HepG2 (cell line): Measurements from ENCODE around the gene CTIF. TPM values are rescaled to one million over a fixed set of nuclear protein-coding genes. Genes with fewer than 3 reads are reported as not detected.
A peak's percentile ranks its signal among the peaks of the same experiment; 100 is the strongest.

Experiments
- BRCA1 ChIP-seq: sonication (generic); formaldehyde crosslinking; IDR thresholded peaks from 2 replicates; pipeline ENCODE4 v1.4.0; 2020; ENCODE audit warnings: missing genetic modification reagents
- CHD4 ChIP-seq: fragments of 200-600 bp; sonication (generic); IDR thresholded peaks from 2 replicates; pipeline ENCODE4 v1.7.0; 2017; ENCODE audit warnings: mild to moderate bottlenecking, low read length, borderline replicate concordance
- ELF4 ChIP-seq: sonication (generic); formaldehyde crosslinking; IDR thresholded peaks from 2 replicates; pipeline ENCODE4 v1.5.0; 2020; ENCODE audit warnings: missing genetic modification reagents, mild to moderate bottlenecking, moderate library complexity, borderline replicate concordance
- FOSL1 ChIP-seq: sonication (generic); formaldehyde crosslinking; IDR thresholded peaks from 2 replicates; pipeline ENCODE4 v1.9.0; 2021; ENCODE audit warnings: missing genetic modification reagents, borderline replicate concordance
- GMEB1 ChIP-seq: sonication (generic); formaldehyde crosslinking; IDR thresholded peaks from 2 replicates; pipeline ENCODE4 v1.5.1; 2020; ENCODE audit warnings: missing genetic modification reagents, mild to moderate bottlenecking, borderline replicate concordance
- HNRNPUL1 ChIP-seq: fragments of 200-400 bp; formaldehyde crosslinking; IDR thresholded peaks from 2 replicates; pipeline ENCODE4 v1.6.1; 2017; ENCODE audit warnings: low read depth, mild to moderate bottlenecking, low read length, moderate library complexity
- HOXA3 ChIP-seq: sonication (generic); formaldehyde crosslinking; IDR thresholded peaks from 2 replicates; pipeline ENCODE4 v1.5.0; 2020; ENCODE audit warnings: missing genetic modification reagents
- HOXA5 ChIP-seq: sonication (generic); formaldehyde crosslinking; IDR thresholded peaks from 2 replicates; pipeline ENCODE4 v1.4.0; 2020; ENCODE audit warnings: missing genetic modification reagents
- NFKB2 ChIP-seq: sonication (generic); formaldehyde crosslinking; IDR thresholded peaks from 2 replicates; pipeline ENCODE4 v1.4.0; 2020; ENCODE audit warnings: missing genetic modification reagents, borderline replicate concordance
- POGZ ChIP-seq: sonication (generic); formaldehyde crosslinking; IDR thresholded peaks from 2 replicates; pipeline ENCODE4 v1.4.0; 2020; ENCODE audit warnings: mild to moderate bottlenecking, missing genetic modification reagents
- RCOR2 ChIP-seq: IDR thresholded peaks from 2 replicates; pipeline ENCODE4 v1.6.1; 2016; ENCODE audit warnings: missing biosample characterization, missing genetic modification reagents
- SETDB1 ChIP-seq: sonication (generic); formaldehyde crosslinking; IDR thresholded peaks from 2 replicates; pipeline ENCODE4 v1.5.1; 2020; ENCODE audit warnings: missing genetic modification reagents, mild to moderate bottlenecking, borderline replicate concordance
- SNAPC4 ChIP-seq: sonication (generic); formaldehyde crosslinking; IDR thresholded peaks from 2 replicates; pipeline ENCODE4 v1.4.0; 2020; ENCODE audit warnings: mild to moderate bottlenecking, missing genetic modification reagents
- SP2 ChIP-seq: sonication (generic); formaldehyde crosslinking; IDR thresholded peaks from 2 replicates; pipeline ENCODE4 v1.5.1; 2020; ENCODE audit warnings: mild to moderate bottlenecking, missing genetic modification reagents
- SSRP1 ChIP-seq: IDR thresholded peaks from 2 replicates; pipeline ENCODE4 v1.6.1; 2016; ENCODE audit warnings: control low read depth
- ZFY ChIP-seq: sonication (generic); formaldehyde crosslinking; IDR thresholded peaks from 2 replicates; pipeline ENCODE4 v1.4.0; 2020; ENCODE audit warnings: missing genetic modification reagents
- ZNF225 ChIP-seq: sonication (generic); formaldehyde crosslinking; IDR thresholded peaks from 2 replicates; pipeline ENCODE4 v1.4.0; 2020; ENCODE audit warnings: mild to moderate bottlenecking, missing genetic modification reagents
- ZNF580 ChIP-seq: IDR thresholded peaks from 2 replicates; pipeline ENCODE4 v1.6.1; 2016; ENCODE audit warnings: low read depth, borderline replicate concordance
- polyA plus RNA-seq, 8 experiments: library from polyadenylated mRNA; depleted of rRNA in 3 of 8; stranded (reverse) in 7 of 8; unstranded in 1 of 8; fragments of >200 nt; fragmentation: Illumina TruSeq in 4 of 8; extraction: Trizol in 4 of 8; gene quantifications; 2 replicates each; pipeline versions ENCODE4 v1.2.1 to v1.2.3, GENCODE V29; 2011 to 2016; ENCODE audit warnings: low read depth in 4 of 8, missing spikeins in 1 of 8, mixed read lengths in 1 of 8; ENCODE audit not compliant: insufficient read depth in 1 of 8
- total RNA-seq, 5 experiments: library from RNA; depleted of rRNA; stranded (reverse); fragments of >200 nt; fragmentation: Illumina TruSeq; extraction: Trizol; gene quantifications; 2 replicates each; pipeline ENCODE4 v1.2.3, GENCODE V29; 2016; ENCODE audit warnings: low read depth in 1 of 5
- TF ChIP-seq, protein P1 (sequence below): sonication (generic); formaldehyde crosslinking; IDR thresholded peaks from 2 replicates; pipeline ENCODE4 v1.5.0; 2020; ENCODE audit warnings: missing genetic modification reagents
- TF ChIP-seq, protein P2 (sequence below): sonication (generic); formaldehyde crosslinking; conservative IDR thresholded peaks from 2 replicates; pipeline ENCODE4 v1.8.0; 2022; ENCODE audit warnings: missing genetic modification reagents
- TF ChIP-seq, protein P3 (sequence below): sonication (generic); IDR thresholded peaks from 2 replicates; pipeline ENCODE4 v1.6.1; 2016; ENCODE audit warnings: low read depth, borderline replicate concordance

The CTIF gene
- total and polyA plus RNA-seq, 2 of the 13 experiments (the other 11 are each of a cell fraction or from before 2014, with no cell fraction given) = 18.2 to 28.0 TPM

DNA sequence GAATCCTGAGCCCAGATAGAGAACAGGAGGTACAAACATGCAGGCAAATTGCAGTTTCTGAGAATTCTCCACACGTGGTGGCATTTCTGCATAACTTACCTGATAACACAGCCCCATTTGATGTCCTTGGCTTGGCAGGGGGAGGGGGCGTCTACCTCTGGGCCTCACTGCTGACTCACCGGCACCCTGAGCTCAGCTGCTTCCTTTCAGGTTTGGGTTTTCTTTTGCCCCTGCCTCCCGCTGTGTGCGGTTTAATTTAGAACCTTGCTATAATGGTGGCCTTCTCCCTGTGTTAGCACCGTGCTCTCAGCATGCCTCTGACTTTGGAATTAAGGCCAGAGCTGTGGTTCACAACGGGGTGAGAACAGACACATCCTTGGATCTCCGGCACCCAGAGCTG, 4.4 kb downstream of the CTIF start (continued):
- TF ChIP-seq HOXA5 (CRISPR knock-in tag) (0 out of 2 replicates have a peak, but pooled peaks have one; percentile 18), ZNF580 (no peak), SSRP1 (CRISPR knock-in tag) (no peak), SP2 (CRISPR knock-in tag) (no peak), FOSL1 (CRISPR knock-in tag) (peak; percentile 47; the same call in 1 of the 2 replicates), ZNF225 (no peak), HNRNPUL1 (no peak), CHD4 (no peak), GMEB1 (CRISPR knock-in tag) (no peak), SNAPC4 (CRISPR knock-in tag) (no peak), BRCA1 (CRISPR knock-in tag) (no peak), POGZ (CRISPR knock-in tag) (no peak), ZFY (CRISPR knock-in tag) (no peak), HOXA3 (CRISPR knock-in tag) (no peak), ELF4 (no peak), SETDB1 (CRISPR knock-in tag) (no peak), RCOR2 (CRISPR knock-in tag) (no peak), NFKB2 (no peak)
- TF ChIP-seq, protein P1, sequence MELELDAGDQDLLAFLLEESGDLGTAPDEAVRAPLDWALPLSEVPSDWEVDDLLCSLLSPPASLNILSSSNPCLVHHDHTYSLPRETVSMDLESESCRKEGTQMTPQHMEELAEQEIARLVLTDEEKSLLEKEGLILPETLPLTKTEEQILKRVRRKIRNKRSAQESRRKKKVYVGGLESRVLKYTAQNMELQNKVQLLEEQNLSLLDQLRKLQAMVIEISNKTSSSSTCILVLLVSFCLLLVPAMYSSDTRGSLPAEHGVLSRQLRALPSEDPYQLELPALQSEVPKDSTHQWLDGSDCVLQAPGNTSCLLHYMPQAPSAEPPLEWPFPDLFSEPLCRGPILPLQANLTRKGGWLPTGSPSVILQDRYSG = no peak
- TF ChIP-seq, protein P2, sequence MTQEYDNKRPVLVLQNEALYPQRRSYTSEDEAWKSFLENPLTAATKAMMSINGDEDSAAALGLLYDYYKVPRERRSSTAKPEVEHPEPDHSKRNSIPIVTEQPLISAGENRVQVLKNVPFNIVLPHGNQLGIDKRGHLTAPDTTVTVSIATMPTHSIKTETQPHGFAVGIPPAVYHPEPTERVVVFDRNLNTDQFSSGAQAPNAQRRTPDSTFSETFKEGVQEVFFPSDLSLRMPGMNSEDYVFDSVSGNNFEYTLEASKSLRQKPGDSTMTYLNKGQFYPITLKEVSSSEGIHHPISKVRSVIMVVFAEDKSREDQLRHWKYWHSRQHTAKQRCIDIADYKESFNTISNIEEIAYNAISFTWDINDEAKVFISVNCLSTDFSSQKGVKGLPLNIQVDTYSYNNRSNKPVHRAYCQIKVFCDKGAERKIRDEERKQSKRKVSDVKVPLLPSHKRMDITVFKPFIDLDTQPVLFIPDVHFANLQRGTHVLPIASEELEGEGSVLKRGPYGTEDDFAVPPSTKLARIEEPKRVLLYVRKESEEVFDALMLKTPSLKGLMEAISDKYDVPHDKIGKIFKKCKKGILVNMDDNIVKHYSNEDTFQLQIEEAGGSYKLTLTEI (CRISPR knock-in tag) = no peak
- TF ChIP-seq, protein P3, sequence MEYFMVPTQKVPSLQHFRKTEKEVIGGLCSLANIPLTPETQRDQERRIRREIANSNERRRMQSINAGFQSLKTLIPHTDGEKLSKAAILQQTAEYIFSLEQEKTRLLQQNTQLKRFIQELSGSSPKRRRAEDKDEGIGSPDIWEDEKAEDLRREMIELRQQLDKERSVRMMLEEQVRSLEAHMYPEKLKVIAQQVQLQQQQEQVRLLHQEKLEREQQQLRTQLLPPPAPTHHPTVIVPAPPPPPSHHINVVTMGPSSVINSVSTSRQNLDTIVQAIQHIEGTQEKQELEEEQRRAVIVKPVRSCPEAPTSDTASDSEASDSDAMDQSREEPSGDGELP = 0 out of 2 replicates have a peak, but pooled peaks have one; percentile 48
